Measurements from ENCODE around the gene STPG2. TPM values are rescaled to one million over a fixed set of nuclear protein-coding genes. Genes with fewer than 3 reads are reported as not detected.

Gene STPG2
- total and polyA plus RNA-seq, 4 donors, result 0.10 to 1.6 (median 0.27) TPM

GRCh38 chr4:97892592-97893266, 250.5 kb downstream of the STPG2 start:
- H3K4me3 ChIP-seq, result no peak overlapping the region
- WGBS, 2 donors, result 71 to 93% methylated on average over 1 of the region's 1 CpG
- no peaks in the 10 kb centered on the region for H3K4me1 ChIP-seq (ENCODE audit: control insufficient read depth in 5 of 5, insufficient read depth in 5 of 5, low read length in 5 of 5)
- TF ChIP-seq, protein P1, sequence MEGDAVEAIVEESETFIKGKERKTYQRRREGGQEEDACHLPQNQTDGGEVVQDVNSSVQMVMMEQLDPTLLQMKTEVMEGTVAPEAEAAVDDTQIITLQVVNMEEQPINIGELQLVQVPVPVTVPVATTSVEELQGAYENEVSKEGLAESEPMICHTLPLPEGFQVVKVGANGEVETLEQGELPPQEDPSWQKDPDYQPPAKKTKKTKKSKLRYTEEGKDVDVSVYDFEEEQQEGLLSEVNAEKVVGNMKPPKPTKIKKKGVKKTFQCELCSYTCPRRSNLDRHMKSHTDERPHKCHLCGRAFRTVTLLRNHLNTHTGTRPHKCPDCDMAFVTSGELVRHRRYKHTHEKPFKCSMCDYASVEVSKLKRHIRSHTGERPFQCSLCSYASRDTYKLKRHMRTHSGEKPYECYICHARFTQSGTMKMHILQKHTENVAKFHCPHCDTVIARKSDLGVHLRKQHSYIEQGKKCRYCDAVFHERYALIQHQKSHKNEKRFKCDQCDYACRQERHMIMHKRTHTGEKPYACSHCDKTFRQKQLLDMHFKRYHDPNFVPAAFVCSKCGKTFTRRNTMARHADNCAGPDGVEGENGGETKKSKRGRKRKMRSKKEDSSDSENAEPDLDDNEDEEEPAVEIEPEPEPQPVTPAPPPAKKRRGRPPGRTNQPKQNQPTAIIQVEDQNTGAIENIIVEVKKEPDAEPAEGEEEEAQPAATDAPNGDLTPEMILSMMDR (IDR thresholded peaks at IDR 0.05; ENCODE audit: control extremely low read depth, extremely low read depth), result no peak
- ATAC-seq (ENCODE audit: insufficient read depth, low FRiP score) (no peak), DNase-seq (no peak)
- no peak overlapping the region for H3K27ac ChIP-seq (ENCODE audit: low read depth in 1 of 2, low read length in 1 of 2)
- H3K27me3 ChIP-seq (ENCODE audit: control insufficient read depth in 3 of 3, insufficient read depth in 3 of 3, low read length in 2 of 3), result no peaks in the 10 kb centered on the region
- peaks cover 0 to 5% (median 0%) of the 10 kb centered on the region in 4 donors for H3K9me3 ChIP-seq (ENCODE audit: control insufficient read depth in 4 of 4, insufficient read depth in 3 of 4, low read length in 3 of 4)
- no peaks in the 10 kb centered on the region for H3K36me3 ChIP-seq (ENCODE audit: control insufficient read depth in 4 of 4, insufficient read depth in 4 of 4, low read length in 4 of 4)
- H3K9ac ChIP-seq (ENCODE audit: insufficient read depth in 1 of 2, low read length in 2 of 2), result peak overlapping the region in 1 of 2 donors; percentile 11

GRCh38 chr4:97879942-97880341, 263.3 kb downstream of the STPG2 start:
- Histone ChIP-seq H3K4me3 (no peak overlapping the region), H3K27ac (ENCODE audit: low read depth in 1 of 2, low read length in 1 of 2) (no peak overlapping the region), H3K27me3 (ENCODE audit: control insufficient read depth in 3 of 3, insufficient read depth in 3 of 3, low read length in 2 of 3) (no peaks in the 10 kb centered on the region), H3K9ac (ENCODE audit: insufficient read depth in 1 of 2, low read length in 2 of 2) (no peak overlapping the region), H3K4me1 (ENCODE audit: control insufficient read depth in 5 of 5, insufficient read depth in 5 of 5, low read length in 5 of 5) (no peaks in the 10 kb centered on the region), H3K9me3 (ENCODE audit: control insufficient read depth in 4 of 4, insufficient read depth in 3 of 4, low read length in 3 of 4) (peaks cover 0 to 2% (median 0%) of the 10 kb centered on the region in 4 donors), H3K36me3 (ENCODE audit: control insufficient read depth in 4 of 4, insufficient read depth in 4 of 4, low read length in 4 of 4) (no peaks in the 10 kb centered on the region)
- 70 to 88% methylated on average over 2 of the region's 2 CpGs for WGBS, 2 donors
- DNase-seq (no peak), ATAC-seq (ENCODE audit: insufficient read depth, low FRiP score) (no peak)
- TF ChIP-seq, protein P1 (IDR thresholded peaks at IDR 0.05; ENCODE audit: control extremely low read depth, extremely low read depth), result no peak

DNA sequence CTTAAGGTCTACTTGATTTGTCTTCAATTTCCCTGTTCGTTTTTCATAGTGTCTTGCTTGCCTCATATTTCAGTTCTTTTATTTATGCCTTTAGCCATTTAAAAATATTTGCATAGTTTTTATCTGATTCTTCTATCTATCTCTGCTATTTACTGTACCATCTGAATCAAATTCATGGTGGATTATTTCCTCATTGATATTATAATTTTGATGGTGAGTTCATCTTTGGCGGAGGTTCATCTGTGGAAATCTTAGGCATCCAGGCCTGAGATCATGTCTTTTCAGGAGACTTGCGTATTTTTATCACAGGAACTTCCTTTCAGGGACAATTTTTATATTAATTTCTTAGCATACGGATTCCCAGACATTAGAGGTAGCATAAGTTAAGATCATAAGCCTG, 275.2 kb downstream of the STPG2 start:
- Histone ChIP-seq H3K36me3 (ENCODE audit: control insufficient read depth in 4 of 4, insufficient read depth in 4 of 4, low read length in 4 of 4) (no peaks in the 10 kb centered on the region), H3K9me3 (ENCODE audit: control insufficient read depth in 4 of 4, insufficient read depth in 3 of 4, low read length in 3 of 4) (no peaks in the 10 kb centered on the region), H3K27me3 (ENCODE audit: control insufficient read depth in 3 of 3, insufficient read depth in 3 of 3, low read length in 2 of 3) (no peaks in the 10 kb centered on the region), H3K4me1 (ENCODE audit: control insufficient read depth in 5 of 5, insufficient read depth in 5 of 5, low read length in 5 of 5) (peaks cover 0 to 4% (median 0%) of the 10 kb centered on the region in 5 donors), H3K27ac (ENCODE audit: low read depth in 1 of 2, low read length in 1 of 2) (no peak overlapping the region), H3K9ac (ENCODE audit: insufficient read depth in 1 of 2, low read length in 2 of 2) (no peak overlapping the region), H3K4me3 (no peak overlapping the region)
- ATAC-seq (ENCODE audit: insufficient read depth, low FRiP score) (no peak), DNase-seq (no peak)
- TF ChIP-seq, protein P1 (IDR thresholded peaks at IDR 0.05; ENCODE audit: control extremely low read depth, extremely low read depth), result no peak
- 63 to 71% methylated on average over 4 of the region's 4 CpGs for WGBS, 2 donors
